Measurements from ENCODE around the gene C2orf76. TPM values are rescaled to one million over a fixed set of nuclear protein-coding genes. Genes with fewer than 3 reads are reported as not detected.

C2orf76 gene
- total RNA-seq, 2 donors from 2014 or later: 10.7 to 10.9 TPM

- H3K27ac ChIP-seq (ENCODE audit: low read depth, low read length): no peak overlapping the region
- Mint-ChIP-seq H3K27me3 (ENCODE audit: insufficient read depth) (no peaks in the 10 kb centered on the region), H3K4me1 (peaks cover 23% of the 10 kb centered on the region), H3K27ac (no peak overlapping the region), H3K36me3 (ENCODE audit: low read depth) (peaks cover 68% of the 10 kb centered on the region), H3K4me3 (no peak overlapping the region), H3K9me3 (peaks cover 34% of the 10 kb centered on the region)
- peaks cover 43% of the 10 kb centered on the region for H3K9me3 ChIP-seq (ENCODE audit: control insufficient read depth, low read length)
- no peak for TF ChIP-seq CTCF (conservative IDR thresholded peaks at IDR 0.05)
- WGBS, 2 experiments (ENCODE audit: insufficient coverage in 1 of 2, insufficient read length in 1 of 2): 91 to 93% methylated on average over 4 to 7 of the region's 7 CpGs
- peak; percentile 20 for DNase-seq
- H3K27me3 ChIP-seq (ENCODE audit: control insufficient read depth, insufficient read depth, low read length, poor library complexity, severe bottlenecking): no peaks in the 10 kb centered on the region
- peaks cover 16% of the 10 kb centered on the region for H3K4me1 ChIP-seq (ENCODE audit: control insufficient read depth, insufficient read depth, low read length)
- H3K36me3 ChIP-seq (ENCODE audit: control insufficient read depth, insufficient read depth, low read length): peaks cover 55% of the 10 kb centered on the region
- H3K9ac ChIP-seq (ENCODE audit: extremely low read depth, low read length, poor library complexity, severe bottlenecking): no peak overlapping the region
- no peak overlapping the region for H3K4me3 ChIP-seq (ENCODE audit: low read length)
Observed at GRCh38 chr2:119372778-119373568, 6.3 kb upstream of the C2orf76 start.

GRCh38 chr2:119371111-119371510 is 4.5 kb upstream of the C2orf76 start:
- H3K4me1 Mint-ChIP-seq: peaks cover 11% of the 10 kb centered on the region
- H3K36me3 ChIP-seq (ENCODE audit: control insufficient read depth, insufficient read depth, low read length): peaks cover 55% of the 10 kb centered on the region
- no peak overlapping the region for H3K4me3 ChIP-seq (ENCODE audit: low read length)
- H3K27me3 ChIP-seq (ENCODE audit: control insufficient read depth, insufficient read depth, low read length, poor library complexity, severe bottlenecking): no peaks in the 10 kb centered on the region
- DNase-seq: peak; percentile 5
- H3K4me3 Mint-ChIP-seq: no peak overlapping the region
- H3K9me3 ChIP-seq (ENCODE audit: control insufficient read depth, low read length): peaks cover 43% of the 10 kb centered on the region
- no peak overlapping the region for H3K27ac Mint-ChIP-seq
- H3K4me1 ChIP-seq (ENCODE audit: control insufficient read depth, insufficient read depth, low read length): peaks cover 4% of the 10 kb centered on the region
- H3K27ac ChIP-seq (ENCODE audit: low read depth, low read length): no peak overlapping the region
- WGBS, 2 experiments (ENCODE audit: insufficient coverage in 1 of 2, insufficient read length in 1 of 2): 92 to 97% methylated on average over 6 of the region's 6 CpGs
- H3K36me3 Mint-ChIP-seq (ENCODE audit: low read depth): peaks cover 69% of the 10 kb centered on the region
- TF ChIP-seq CTCF (conservative IDR thresholded peaks at IDR 0.05): no peak
- no peak overlapping the region for H3K9ac ChIP-seq (ENCODE audit: extremely low read depth, low read length, poor library complexity, severe bottlenecking)
- peaks cover 34% of the 10 kb centered on the region for H3K9me3 Mint-ChIP-seq
- H3K27me3 Mint-ChIP-seq (ENCODE audit: insufficient read depth): no peaks in the 10 kb centered on the region

- Histone ChIP-seq H3K4me3 (ENCODE audit: low read length) (no peak overlapping the region), H3K27me3 (ENCODE audit: control insufficient read depth, insufficient read depth, low read length, poor library complexity, severe bottlenecking) (no peaks in the 10 kb centered on the region), H3K9ac (ENCODE audit: extremely low read depth, low read length, poor library complexity, severe bottlenecking) (no peak overlapping the region), H3K27ac (ENCODE audit: low read depth, low read length) (no peak overlapping the region), H3K4me1 (ENCODE audit: control insufficient read depth, insufficient read depth, low read length) (peaks cover 4% of the 10 kb centered on the region), H3K36me3 (ENCODE audit: control insufficient read depth, insufficient read depth, low read length) (peaks cover 55% of the 10 kb centered on the region), H3K9me3 (ENCODE audit: control insufficient read depth, low read length) (peaks cover 41% of the 10 kb centered on the region)
- WGBS, 2 experiments (ENCODE audit: insufficient coverage in 1 of 2, insufficient read length in 1 of 2): 85 to 90% methylated on average over 4 to 6 of the region's 6 CpGs
- Mint-ChIP-seq H3K4me3 (no peak overlapping the region), H3K27ac (no peak overlapping the region), H3K27me3 (ENCODE audit: insufficient read depth) (no peaks in the 10 kb centered on the region), H3K4me1 (peaks cover 18% of the 10 kb centered on the region), H3K36me3 (ENCODE audit: low read depth) (peaks cover 62% of the 10 kb centered on the region), H3K9me3 (peaks cover 24% of the 10 kb centered on the region)
- TF ChIP-seq CTCF (conservative IDR thresholded peaks at IDR 0.05): no peak
- DNase-seq: no peak
Observed at GRCh38 chr2:119369845-119370244, 3.2 kb upstream of the C2orf76 start.
